NCI-H1092 (cell line): Measurements from ENCODE around the gene ZNF607.
"Not testable (repeated sequence)": the region's sequence is repeated elsewhere in the genome, so short reads cannot be mapped to it uniquely, and the experiment has no call there.

Experiments
- DNase-seq: peaks from one replicate; lab custom pipeline; 2025; lab: John Stamatoyannopoulos, UW

Gene ZNF607

GRCh38 chr19:37719111-37719926 is at the start of gene ZNF607:
ZNF607 (minus strand) TSS chr19:37719761; CDS start chr19:37711618, 8,143 bp downstream.
- peak; percentile 85 for DNase-seq

- no peak for DNase-seq
Measured at GRCh38 chr19:37763488-37763887, 43.9 kb upstream of the ZNF607 start.

- DNase-seq: not testable (repeated sequence)
Measured at GRCh38 chr19:37757683-37758082, 38.1 kb upstream of the ZNF607 start.

- DNase-seq: no peak
Measured at GRCh38 chr19:37738371-37738770, 18.8 kb upstream of the ZNF607 start.

GRCh38 chr19:37725181-37725580 is 5.6 kb upstream of the ZNF607 start:
- no peak for DNase-seq

- no peak for DNase-seq
Measured at GRCh38 chr19:37719927-37720265, 335 bp upstream of the ZNF607 start.

GRCh38 chr19:37718304-37718703 is 1.3 kb downstream of the ZNF607 start:
- no peak for DNase-seq

GRCh38 chr19:37716140-37716539 is 3.4 kb downstream of the ZNF607 start:
- DNase-seq: no peak

GRCh38 chr19:37706052-37706605 is 13.4 kb downstream of the ZNF607 start:
- DNase-seq: no peak

GRCh38 chr19:37699057-37699456 is 20.5 kb downstream of the ZNF607 start:
- no peak for DNase-seq

GRCh38 chr19:37698216-37698615 is 21.3 kb downstream of the ZNF607 start:
- DNase-seq: no peak

GRCh38 chr19:37695144-37695899 is 24.2 kb downstream of the ZNF607 start:
- DNase-seq: no peak

- no peak for DNase-seq
Measured at GRCh38 chr19:37692956-37693620, 26.5 kb downstream of the ZNF607 start.

GRCh38 chr19:37691881-37692504 is 27.6 kb downstream of the ZNF607 start:
- DNase-seq: peak; percentile 56

- DNase-seq: no peak
Measured at GRCh38 chr19:37683520-37683919, 36.0 kb downstream of the ZNF607 start.

GRCh38 chr19:37669450-37669914 is 50.1 kb downstream of the ZNF607 start:
- no peak for DNase-seq

- not testable (repeated sequence) for DNase-seq
Measured at GRCh38 chr19:37657157-37657556, 62.4 kb downstream of the ZNF607 start.

GRCh38 chr19:37655689-37656371 is 63.7 kb downstream of the ZNF607 start:
- DNase-seq: peak; percentile 78

- DNase-seq: peak; percentile 74
Measured at GRCh38 chr19:37655301-37655688, 64.3 kb downstream of the ZNF607 start, which contains the start of gene ZFP30. ZFP30 (minus strand) TSS chr19:37655465; CDS start chr19:37647822, 7,643 bp downstream.

- DNase-seq: peak; percentile 35
Measured at GRCh38 chr19:37654629-37655300, 64.8 kb downstream of the ZNF607 start.

GRCh38 chr19:37654118-37654517 is 65.4 kb downstream of the ZNF607 start:
- no peak for DNase-seq
